Loucy (cell line): ENCODE measurements around the gene CFAP58.

Source experiments
- H2AFZ ChIP-seq: fragments of 200-600 bp; sonication (generic); 2 replicates; pipeline ENCODE4 v1.6.0; 2016; ENCODE audit warnings: antibody characterized with exemption, mild to moderate bottlenecking, low read length, moderate library complexity
- H3F3A ChIP-seq: fragments of 200-600 bp; 2 replicates; pipeline ENCODE4 v1.6.0; 2016; ENCODE audit warnings: antibody characterized with exemption, low read depth, mild to moderate bottlenecking
- H3K27me3 ChIP-seq: fragments of 200-600 bp; sonication (generic); 2 replicates; pipeline ENCODE4 v1.6.1; 2014; ENCODE audit warnings: low read length, mild to moderate bottlenecking; ENCODE audit not compliant: insufficient read depth, poor library complexity, severe bottlenecking
- H3K36me3 ChIP-seq: fragments of 200-600 bp; sonication (generic); 2 replicates; pipeline ENCODE4 v1.6.1; 2016; ENCODE audit warnings: low read length; ENCODE audit not compliant: insufficient read depth
- H3K4me1 ChIP-seq: fragments of 200-600 bp; sonication (generic); 2 replicates; pipeline ENCODE4 v1.5.1; 2014; ENCODE audit warnings: low read length, mild to moderate bottlenecking; ENCODE audit not compliant: insufficient read depth, poor library complexity, severe bottlenecking
- H3K4me2 ChIP-seq: fragments of 200-600 bp; sonication (generic); 2 replicates; pipeline ENCODE4 v1.6.0; 2014; ENCODE audit warnings: antibody characterized with exemption, low read length, low read depth, mild to moderate bottlenecking; ENCODE audit not compliant: poor library complexity, severe bottlenecking
- H3K4me3 ChIP-seq: fragments of 200-600 bp; sonication (generic); 2 replicates; pipeline ENCODE4 v1.5.1; 2014; ENCODE audit warnings: low read length, mild to moderate bottlenecking, mixed read lengths; ENCODE audit not compliant: poor library complexity, severe bottlenecking
- H3K79me2 ChIP-seq: fragments of 200-600 bp; sonication (generic); 2 replicates; pipeline ENCODE4 v1.6.1; 2014; ENCODE audit warnings: low read length; ENCODE audit not compliant: insufficient read depth
- H3K9ac ChIP-seq: fragments of 200-600 bp; sonication (generic); 2 replicates; pipeline ENCODE4 v1.6.0; 2014; ENCODE audit warnings: mild to moderate bottlenecking, low read depth, low read length, moderate library complexity; ENCODE audit not compliant: poor library complexity, severe bottlenecking
- H3K9me2 ChIP-seq: fragments of 200-600 bp; sonication (generic); replicated peaks from 2 replicates; pipeline ENCODE4 v1.6.1; 2016; ENCODE audit warnings: low read depth, low read length, mixed read lengths
- H3K9me3 ChIP-seq: fragments of 200-600 bp; sonication (generic); 2 replicates; pipeline ENCODE4 v1.6.1; 2014; ENCODE audit warnings: mild to moderate bottlenecking, antibody characterized with exemption, low read length, low read depth; ENCODE audit not compliant: insufficient read depth
- H4K20me1 ChIP-seq: fragments of 200-600 bp; sonication (generic); 2 replicates; pipeline ENCODE4 v1.6.0; 2014; ENCODE audit warnings: antibody characterized with exemption, low read length, mild to moderate bottlenecking; ENCODE audit not compliant: insufficient read depth, poor library complexity, severe bottlenecking
- CTCF ChIP-seq: fragments of 200-600 bp; sonication (generic); conservative IDR thresholded peaks from 2 replicates; pipeline ENCODE4 v1.5.1; 2014; ENCODE audit warnings: mild to moderate bottlenecking, antibody characterized with exemption, low read length
- EZH2phosphoT487 ChIP-seq: fragments of 200-600 bp; IDR thresholded peaks from 2 replicates; pipeline ENCODE4 v1.6.1; 2018; ENCODE audit warnings: antibody characterized with exemption, mild to moderate bottlenecking, moderate library complexity, borderline replicate concordance

CFAP58 gene

GRCh38 chr10:104479906-104480593 is 126.4 kb downstream of the CFAP58 start:
- Histone ChIP-seq H3K9ac (no peak overlapping the region), H3K4me2 (no peak overlapping the region), H2AFZ (no peak overlapping the region), H3F3A (no peaks in the 10 kb centered on the region), H4K20me1 (no peaks in the 10 kb centered on the region), H3K9me3 (no peaks in the 10 kb centered on the region), H3K4me1 (no peaks in the 10 kb centered on the region), H3K4me3 (no peak overlapping the region), H3K9me2 (no peaks in the 10 kb centered on the region), H3K27me3 (no peaks in the 10 kb centered on the region), H3K79me2 (no peaks in the 10 kb centered on the region), H3K36me3 (no peaks in the 10 kb centered on the region)
- TF ChIP-seq EZH2phosphoT487 (no peak), CTCF (no peak)

GRCh38 chr10:104480797-104481196 is 127.2 kb downstream of the CFAP58 start:
- H2AFZ ChIP-seq = no peak overlapping the region
- TF ChIP-seq EZH2phosphoT487 (no peak), CTCF (no peak)
- no peaks in the 10 kb centered on the region for H3K9me3 ChIP-seq
- no peak overlapping the region for H3K4me3 ChIP-seq
- no peaks in the 10 kb centered on the region for H4K20me1 ChIP-seq
- H3K27me3 ChIP-seq = no peaks in the 10 kb centered on the region
- H3K9me2 ChIP-seq = no peaks in the 10 kb centered on the region
- H3F3A ChIP-seq = no peaks in the 10 kb centered on the region
- H3K9ac ChIP-seq = no peak overlapping the region
- no peaks in the 10 kb centered on the region for H3K36me3 ChIP-seq
- no peak overlapping the region for H3K4me2 ChIP-seq
- no peaks in the 10 kb centered on the region for H3K79me2 ChIP-seq
- H3K4me1 ChIP-seq = no peaks in the 10 kb centered on the region

- TF ChIP-seq CTCF (no peak), EZH2phosphoT487 (no peak)
- Histone ChIP-seq H3K27me3 (no peaks in the 10 kb centered on the region), H3K36me3 (no peaks in the 10 kb centered on the region), H3K4me3 (no peak overlapping the region), H3K9me3 (no peaks in the 10 kb centered on the region), H2AFZ (no peak overlapping the region), H3K4me2 (no peak overlapping the region), H3K9me2 (no peaks in the 10 kb centered on the region), H4K20me1 (no peaks in the 10 kb centered on the region), H3F3A (no peaks in the 10 kb centered on the region), H3K4me1 (no peaks in the 10 kb centered on the region), H3K79me2 (no peaks in the 10 kb centered on the region), H3K9ac (no peak overlapping the region)
Measured at GRCh38 chr10:104483582-104483981, 129.9 kb downstream of the CFAP58 start.
